GM18867 (cell line): ENCODE data around the gene TRIP10.
"Not testable (repeated sequence)": the region's sequence is repeated elsewhere in the genome, so short reads cannot be mapped to it uniquely, and the experiment has no call there.

Experiments used
- ATAC-seq: cut with Tn5 transposase; IDR thresholded peaks from one replicate; pipeline ENCODE4 v1.9.1; 2021; ENCODE audit warnings: mild to moderate bottlenecking, moderate library complexity; ENCODE audit not compliant: unreplicated experiment

The TRIP10 gene

GRCh38 chr19:6793411-6793810, 53.9 kb downstream of the TRIP10 start:
- no peak for ATAC-seq

- ATAC-seq, result no peak
Observed at GRCh38 chr19:6793973-6794372, 54.5 kb downstream of the TRIP10 start.

GRCh38 chr19:6794686-6795431, 55.4 kb downstream of the TRIP10 start:
- ATAC-seq, result no peak

GRCh38 chr19:6796278-6796677, 56.8 kb downstream of the TRIP10 start:
- ATAC-seq, result no peak

GRCh38 chr19:6797646-6798045, 58.2 kb downstream of the TRIP10 start:
- no peak for ATAC-seq

GRCh38 chr19:6800160-6800790, 60.8 kb downstream of the TRIP10 start:
- not testable (repeated sequence) for ATAC-seq

- ATAC-seq, result peak; percentile 7
Observed at GRCh38 chr19:6800991-6801484, 61.6 kb downstream of the TRIP10 start.
